Measurements from ENCODE around the gene PIP5K1A.
A peak's percentile ranks its signal among the peaks of the same experiment; 100 is the strongest.
"Not testable (repeated sequence)": the region's sequence is repeated elsewhere in the genome, so short reads cannot be mapped to it uniquely, and the experiment has no call there.

PIP5K1A gene

GRCh38 chr1:151198254-151199127, at the start of gene PIP5K1A:
TSS of gene PIP5K1A (plus strand) at chr1:151198552. CDS start at chr1:151198997, 445 bp downstream.
- DNase-seq (ENCODE audit: low spot score) = peak; percentile 99

- DNase-seq (ENCODE audit: low spot score) = peak; percentile 73
Measured at GRCh38 chr1:151156515-151156819, 41.9 kb upstream of the PIP5K1A start, which contains the start of gene TNFAIP8L2. TSS of gene TNFAIP8L2 (plus strand) at chr1:151156649. CDS start at chr1:151158698, 2,049 bp downstream.

- DNase-seq (ENCODE audit: low spot score) = peak; percentile 60
Measured at GRCh38 chr1:151157067-151157531, 41.3 kb upstream of the PIP5K1A start.

- peak; percentile 18 for DNase-seq (ENCODE audit: low spot score)
Measured at GRCh38 chr1:151158326-151158725, 40.0 kb upstream of the PIP5K1A start.

GRCh38 chr1:151158751-151159251, 39.6 kb upstream of the PIP5K1A start:
- no peak for DNase-seq (ENCODE audit: low spot score)

GRCh38 chr1:151159373-151159772, 39.0 kb upstream of the PIP5K1A start:
- DNase-seq (ENCODE audit: low spot score) = no peak

- no peak for DNase-seq (ENCODE audit: low spot score)
Measured at GRCh38 chr1:151164732-151165280, 33.5 kb upstream of the PIP5K1A start.

- DNase-seq (ENCODE audit: low spot score) = no peak
Measured at GRCh38 chr1:151165281-151165737, 33.0 kb upstream of the PIP5K1A start.

- peak; percentile 98 for DNase-seq (ENCODE audit: low spot score)
Measured at GRCh38 chr1:151165738-151166504, 32.4 kb upstream of the PIP5K1A start, which contains the start of the genes LYSMD1 and SCNM1. TSS of gene LYSMD1 (minus strand) at chr1:151165902. CDS start at chr1:151165258, 644 bp downstream. TSS of gene SCNM1 (plus strand) at chr1:151166144. CDS start at chr1:151166153, 9 bp downstream.

- no peak for DNase-seq (ENCODE audit: low spot score)
Measured at GRCh38 chr1:151166505-151166956, 31.8 kb upstream of the PIP5K1A start.

GRCh38 chr1:151167116-151167515, 31.2 kb upstream of the PIP5K1A start:
- DNase-seq (ENCODE audit: low spot score) = no peak

- DNase-seq (ENCODE audit: low spot score) = no peak
Measured at GRCh38 chr1:151171190-151171589, 27.2 kb upstream of the PIP5K1A start.

GRCh38 chr1:151175041-151175741, 23.2 kb upstream of the PIP5K1A start:
- no peak for DNase-seq (ENCODE audit: low spot score)

GRCh38 chr1:151175863-151176262, 22.5 kb upstream of the PIP5K1A start, which contains the start of gene TMOD4:
TSS of gene TMOD4 (minus strand) at chr1:151175981. CDS start at chr1:151174875, 1,106 bp downstream.
- DNase-seq (ENCODE audit: low spot score) = no peak

- DNase-seq (ENCODE audit: low spot score) = no peak
Measured at GRCh38 chr1:151176514-151177045, 21.8 kb upstream of the PIP5K1A start.

GRCh38 chr1:151184211-151184610, 14.1 kb upstream of the PIP5K1A start:
- no peak for DNase-seq (ENCODE audit: low spot score)

GRCh38 chr1:151187205-151187604, 11.1 kb upstream of the PIP5K1A start:
- no peak for DNase-seq (ENCODE audit: low spot score)

GRCh38 chr1:151188667-151189066, 9.7 kb upstream of the PIP5K1A start:
- DNase-seq (ENCODE audit: low spot score) = not testable (repeated sequence)

GRCh38 chr1:151189637-151190445, 8.5 kb upstream of the PIP5K1A start, which contains the start of gene VPS72:
TSS of gene VPS72 (minus strand) at chr1:151190197. CDS start at chr1:151190121, 76 bp downstream.
- peak; percentile 85 for DNase-seq (ENCODE audit: low spot score)

GRCh38 chr1:151192047-151192446, 6.3 kb upstream of the PIP5K1A start:
- DNase-seq (ENCODE audit: low spot score) = no peak
